ENCODE data around the gene MAST2. TPM values are rescaled to one million over a fixed set of nuclear protein-coding genes. Genes with fewer than 3 reads are reported as not detected.
"Not testable (repeated sequence)": the region's sequence is repeated elsewhere in the genome, so short reads cannot be mapped to it uniquely, and the experiment has no call there.

Gene MAST2
- polyA plus RNA-seq, 1 donor, result 49.7 TPM

DNA sequence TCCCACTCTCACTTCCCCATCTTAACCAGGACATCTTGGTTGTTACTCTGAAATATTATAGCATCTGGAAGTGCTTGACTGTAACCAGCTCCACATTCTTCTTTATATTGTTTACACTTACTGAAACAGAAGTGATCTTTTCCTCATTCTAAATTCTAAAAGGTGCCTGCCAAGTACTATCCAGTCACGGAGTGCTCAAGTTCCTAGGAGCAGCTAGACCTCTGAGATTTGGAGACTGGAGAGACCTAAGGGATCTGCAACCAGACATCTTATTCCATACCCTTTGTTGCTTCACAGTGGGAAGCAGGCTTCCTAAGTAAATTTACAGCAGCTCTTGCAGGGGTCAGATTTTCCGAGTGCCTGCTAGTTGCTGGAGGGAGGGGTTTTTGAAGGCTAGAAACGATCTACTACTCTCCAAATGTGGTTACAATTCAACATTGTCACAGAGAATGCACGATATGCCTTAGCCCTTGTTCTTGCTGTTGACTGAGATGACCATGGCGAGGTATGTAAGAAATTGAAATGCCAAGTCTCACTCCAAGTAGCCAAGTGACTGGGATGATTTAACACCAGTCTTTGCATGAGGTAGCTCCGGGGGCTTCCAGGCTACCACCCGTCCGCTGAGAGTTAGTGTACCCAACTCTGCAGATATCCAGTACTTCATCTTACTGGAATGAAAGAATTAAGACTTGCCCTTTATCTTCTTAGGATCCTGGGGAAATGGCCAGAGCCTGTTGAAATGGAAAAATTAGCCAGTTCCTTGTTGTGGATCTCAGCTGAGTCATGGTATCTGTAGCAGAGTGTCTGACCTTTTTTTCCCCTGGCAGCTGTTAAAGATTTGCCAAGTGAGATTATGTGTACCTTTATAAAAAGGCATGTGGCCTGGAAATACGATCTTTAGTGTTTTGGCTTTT is 150.8 kb downstream of the MAST2 start:
- Histone ChIP-seq H3K36me3 (ENCODE audit: control insufficient read depth, insufficient read depth, low read length) (no peaks in the 10 kb centered on the region), H3K9me3 (ENCODE audit: control insufficient read depth, low read depth, low read length) (no peaks in the 10 kb centered on the region), H3K27me3 (ENCODE audit: control insufficient read depth, insufficient read depth, low read length) (no peaks in the 10 kb centered on the region), H3K4me3 (ENCODE audit: low read length) (no peak overlapping the region), H3K4me1 (ENCODE audit: control insufficient read depth, insufficient read depth, low read length) (peaks cover 18% of the 10 kb centered on the region), H3K27ac (ENCODE audit: low read length) (peak overlapping the region; percentile 87)
- peak; percentile 45 to 75 for DNase-seq
- WGBS (ENCODE audit: insufficient coverage, low lambda C conversion rate), result 100% methylated on average over 1 of the region's 9 CpGs

DNA sequence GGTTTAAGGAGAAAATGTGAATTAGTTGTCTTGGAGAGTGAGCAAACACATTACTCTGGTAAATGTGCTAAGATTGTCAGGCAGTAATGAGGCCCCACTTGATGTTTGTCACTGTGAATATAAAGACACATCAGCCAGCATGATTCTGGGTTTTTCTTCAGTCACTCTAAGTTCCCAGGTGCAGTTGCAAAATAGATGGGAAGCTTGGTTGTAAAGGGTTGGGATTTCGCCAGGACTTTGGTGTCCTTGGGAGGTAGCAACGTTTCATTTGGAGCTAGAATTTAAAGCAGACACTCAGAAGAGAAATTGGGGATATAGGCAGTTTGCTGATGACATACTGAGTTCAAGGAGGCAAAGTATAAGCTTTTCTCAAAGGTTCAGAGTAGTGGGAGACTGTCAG is 154.3 kb downstream of the MAST2 start:
- peaks cover 11% of the 10 kb centered on the region for H3K36me3 ChIP-seq (ENCODE audit: control insufficient read depth, insufficient read depth, low read length)
- peaks cover 18% of the 10 kb centered on the region for H3K4me1 ChIP-seq (ENCODE audit: control insufficient read depth, insufficient read depth, low read length)
- no peak for DNase-seq
- WGBS (ENCODE audit: insufficient coverage, low lambda C conversion rate), result no CpG with 5 or more reads among the region's 2 CpGs
- no peak overlapping the region for H3K4me3 ChIP-seq (ENCODE audit: low read length)
- no peak overlapping the region for H3K27ac ChIP-seq (ENCODE audit: low read length)
- H3K27me3 ChIP-seq (ENCODE audit: control insufficient read depth, insufficient read depth, low read length), result no peaks in the 10 kb centered on the region
- no peaks in the 10 kb centered on the region for H3K9me3 ChIP-seq (ENCODE audit: control insufficient read depth, low read depth, low read length)

DNA sequence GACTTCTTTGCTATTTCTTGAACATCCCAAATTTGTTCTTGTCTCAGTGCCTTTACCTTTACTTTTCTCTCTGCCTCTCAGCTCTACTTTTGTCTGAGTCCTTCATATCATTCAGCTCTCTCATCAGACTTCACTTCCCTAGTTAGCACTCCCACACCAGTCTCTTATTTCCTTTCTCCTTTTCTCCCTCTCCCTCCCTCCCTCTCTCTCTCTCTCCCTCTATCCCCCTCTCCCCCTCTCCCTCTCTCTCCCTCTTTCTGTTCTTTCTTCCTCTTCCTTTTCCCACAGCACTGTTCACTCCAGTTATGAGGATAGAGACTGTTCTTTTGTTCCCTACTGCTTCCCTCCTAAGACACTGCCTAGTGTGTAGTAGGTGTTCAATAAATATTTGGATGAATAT is 154.9 kb downstream of the MAST2 start:
- H3K4me3 ChIP-seq (ENCODE audit: low read length), result no peak overlapping the region
- peaks cover 15% of the 10 kb centered on the region for H3K4me1 ChIP-seq (ENCODE audit: control insufficient read depth, insufficient read depth, low read length)
- peaks cover 11% of the 10 kb centered on the region for H3K36me3 ChIP-seq (ENCODE audit: control insufficient read depth, insufficient read depth, low read length)
- no peak overlapping the region for H3K27ac ChIP-seq (ENCODE audit: low read length)
- no peaks in the 10 kb centered on the region for H3K9me3 ChIP-seq (ENCODE audit: control insufficient read depth, low read depth, low read length)
- no peaks in the 10 kb centered on the region for H3K27me3 ChIP-seq (ENCODE audit: control insufficient read depth, insufficient read depth, low read length)
- DNase-seq, result no peak

DNA sequence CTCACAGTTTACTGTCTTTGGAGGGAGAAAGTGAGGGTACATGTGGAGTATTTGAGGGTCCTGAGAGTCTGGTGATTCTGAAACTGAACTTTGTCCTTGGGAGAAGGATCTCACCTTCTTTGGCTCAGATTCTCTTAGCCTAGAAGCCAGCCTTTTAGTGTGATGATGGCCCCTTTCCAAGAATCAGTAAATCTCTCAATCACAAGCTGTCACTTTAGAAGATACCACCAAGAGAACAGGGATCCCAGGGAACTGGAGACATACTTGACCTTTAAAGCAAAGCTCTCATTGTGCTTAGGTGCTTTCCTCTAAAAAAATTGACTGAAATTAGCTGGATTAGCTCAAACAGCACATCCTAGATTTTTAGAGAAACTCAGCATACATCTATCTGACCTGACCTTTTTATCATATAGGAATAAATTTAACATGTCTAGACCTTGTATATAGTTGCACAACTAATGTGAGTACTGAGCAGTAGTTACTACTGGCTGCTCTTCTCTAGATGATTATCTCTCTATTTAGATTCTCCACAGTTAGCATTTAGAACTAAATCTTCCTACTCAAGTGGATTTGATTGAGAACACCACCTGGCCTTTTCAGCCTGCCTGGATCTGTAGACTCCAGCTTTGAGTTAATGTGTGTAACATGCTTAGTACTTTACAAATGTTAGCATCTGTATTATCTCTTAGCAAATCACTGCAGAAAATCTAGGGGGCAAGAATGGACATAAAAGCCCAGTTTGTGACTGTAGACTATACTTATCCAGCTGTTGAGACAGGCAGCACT is 157.7 kb downstream of the MAST2 start:
- Histone ChIP-seq H3K9me3 (ENCODE audit: control insufficient read depth, low read depth, low read length) (no peaks in the 10 kb centered on the region), H3K36me3 (ENCODE audit: control insufficient read depth, insufficient read depth, low read length) (peaks cover 11% of the 10 kb centered on the region), H3K27me3 (ENCODE audit: control insufficient read depth, insufficient read depth, low read length) (no peaks in the 10 kb centered on the region), H3K4me3 (ENCODE audit: low read length) (no peak overlapping the region), H3K4me1 (ENCODE audit: control insufficient read depth, insufficient read depth, low read length) (no peaks in the 10 kb centered on the region), H3K27ac (ENCODE audit: low read length) (no peak overlapping the region)
- DNase-seq, result no peak

DNA sequence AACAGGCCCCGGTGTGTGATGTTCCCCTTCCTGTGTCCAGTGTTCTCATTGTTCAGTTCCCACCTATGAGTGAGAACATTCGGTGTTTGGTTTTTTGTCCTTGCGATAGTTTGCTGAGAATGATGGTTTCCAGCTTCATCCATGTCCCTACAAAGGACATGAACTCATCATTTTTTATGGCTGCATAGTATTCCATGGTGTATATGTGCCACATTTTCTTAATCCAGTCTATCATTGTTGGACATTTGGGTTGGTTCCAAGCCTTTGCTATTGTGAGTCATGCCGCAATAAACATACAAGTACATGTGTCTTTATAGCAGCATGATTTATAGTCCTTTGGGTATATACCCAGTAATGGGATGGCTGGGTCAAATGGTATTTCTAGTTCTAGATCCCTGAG is 158.5 kb downstream of the MAST2 start:
- DNase-seq; H3K27ac ChIP-seq (ENCODE audit: low read length); H3K9me3 ChIP-seq (ENCODE audit: control insufficient read depth, low read depth, low read length); H3K4me1 ChIP-seq (ENCODE audit: control insufficient read depth, insufficient read depth, low read length); H3K27me3 ChIP-seq (ENCODE audit: control insufficient read depth, insufficient read depth, low read length); H3K4me3 ChIP-seq (ENCODE audit: low read length): not testable (repeated sequence)
- peaks cover 11% of the 10 kb centered on the region for H3K36me3 ChIP-seq (ENCODE audit: control insufficient read depth, insufficient read depth, low read length)
- no CpG with 5 or more reads among the region's 4 CpGs for WGBS (ENCODE audit: insufficient coverage, low lambda C conversion rate)

DNA sequence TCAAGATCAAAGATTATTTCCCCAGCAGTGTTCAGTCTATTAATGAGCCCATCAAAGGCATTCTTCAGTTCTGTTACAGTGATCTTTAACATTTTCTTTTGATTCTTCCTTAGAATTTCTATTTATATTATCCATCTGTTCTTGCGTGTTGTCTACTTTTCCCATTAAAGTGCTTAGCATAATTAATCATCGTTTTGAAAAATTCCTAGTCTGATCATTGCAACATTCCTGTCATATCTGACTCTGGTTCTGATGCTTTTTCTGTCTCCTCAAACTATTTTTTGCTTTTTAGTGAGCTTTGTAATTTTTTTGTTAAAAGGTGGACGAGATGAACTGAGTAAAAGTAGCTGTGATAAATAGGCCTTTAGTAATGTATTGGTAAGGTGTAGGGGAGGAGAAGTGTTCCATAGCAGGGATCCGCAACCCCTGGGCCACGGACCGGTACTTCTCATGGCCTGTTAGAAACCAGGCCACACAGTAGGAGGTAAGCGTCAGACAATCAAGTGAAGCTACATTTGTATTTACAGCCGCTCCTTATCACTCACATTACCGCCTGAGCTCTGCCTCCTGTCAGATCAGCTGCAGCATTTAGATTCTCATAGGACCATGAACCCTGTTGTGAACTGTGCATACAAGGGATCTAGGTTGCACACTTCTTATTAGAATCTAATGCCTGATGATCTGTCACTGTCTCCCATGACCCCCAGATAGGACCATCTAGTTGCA is 165.7 kb downstream of the MAST2 start:
- H3K27me3 ChIP-seq (ENCODE audit: control insufficient read depth, insufficient read depth, low read length), result no peaks in the 10 kb centered on the region
- peaks cover 29% of the 10 kb centered on the region for H3K4me1 ChIP-seq (ENCODE audit: control insufficient read depth, insufficient read depth, low read length)
- peak overlapping the region; percentile 1 for H3K27ac ChIP-seq (ENCODE audit: low read length)
- H3K9me3 ChIP-seq (ENCODE audit: control insufficient read depth, low read depth, low read length), result peaks cover 3% of the 10 kb centered on the region
- H3K4me3 ChIP-seq (ENCODE audit: low read length), result no peak overlapping the region
- WGBS (ENCODE audit: insufficient coverage, low lambda C conversion rate), result 94% methylated on average over 2 of the region's 9 CpGs
- H3K36me3 ChIP-seq (ENCODE audit: control insufficient read depth, insufficient read depth, low read length), result peaks cover 2% of the 10 kb centered on the region
- peak in 1 of 2 donors; percentile 36 for DNase-seq

DNA sequence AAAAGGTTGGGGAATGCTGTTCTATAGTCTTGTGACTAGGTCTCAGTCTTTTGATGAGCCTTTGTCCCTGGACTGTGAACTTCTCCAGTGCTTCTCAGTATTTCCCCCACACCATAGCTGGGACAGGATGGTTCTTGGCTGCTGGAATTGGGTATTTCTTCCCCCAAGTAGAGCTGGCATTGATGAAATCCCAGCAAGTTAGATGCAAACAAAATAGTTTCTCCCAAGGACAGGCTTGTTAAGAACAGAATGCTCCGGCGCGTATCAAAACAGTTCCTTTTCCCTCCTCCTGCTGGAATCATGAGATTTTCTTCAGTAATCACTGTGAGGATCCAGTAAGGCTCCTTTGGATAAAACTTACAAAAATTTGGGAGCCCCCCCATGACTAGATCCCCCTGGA is 166.5 kb downstream of the MAST2 start:
- no CpG with 5 or more reads among the region's 3 CpGs for WGBS (ENCODE audit: insufficient coverage, low lambda C conversion rate)
- peaks cover 3% of the 10 kb centered on the region for H3K9me3 ChIP-seq (ENCODE audit: control insufficient read depth, low read depth, low read length)
- peaks cover 35% of the 10 kb centered on the region for H3K4me1 ChIP-seq (ENCODE audit: control insufficient read depth, insufficient read depth, low read length)
- H3K4me3 ChIP-seq (ENCODE audit: low read length), result no peak overlapping the region
- DNase-seq, result peak in 1 of 2 donors; percentile 49
- H3K27ac ChIP-seq (ENCODE audit: low read length), result peak overlapping the region; percentile 41
- no peaks in the 10 kb centered on the region for H3K27me3 ChIP-seq (ENCODE audit: control insufficient read depth, insufficient read depth, low read length)
- H3K36me3 ChIP-seq (ENCODE audit: control insufficient read depth, insufficient read depth, low read length), result peaks cover 2% of the 10 kb centered on the region

DNA sequence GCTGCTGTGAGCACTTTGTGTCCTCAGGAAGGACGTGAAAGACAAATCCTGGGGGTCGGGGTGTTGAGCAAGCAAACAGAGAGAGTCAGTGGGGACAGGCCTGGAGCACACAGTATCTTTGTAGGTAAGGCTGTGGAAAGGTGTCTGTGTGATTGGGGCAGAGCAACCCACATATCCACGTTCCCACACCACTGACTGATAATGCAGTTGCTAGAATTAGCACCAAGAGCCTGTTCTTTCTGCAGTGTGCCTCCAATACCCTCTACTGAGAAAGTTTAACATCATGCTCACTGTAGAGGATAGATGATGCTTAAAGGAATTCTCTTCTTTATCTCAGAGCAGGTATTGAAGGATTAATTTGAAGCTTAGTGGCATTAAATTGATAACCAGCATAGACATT is 167.9 kb downstream of the MAST2 start:
- peaks cover 48% of the 10 kb centered on the region for H3K4me1 ChIP-seq (ENCODE audit: control insufficient read depth, insufficient read depth, low read length)
- H3K36me3 ChIP-seq (ENCODE audit: control insufficient read depth, insufficient read depth, low read length), result peaks cover 2% of the 10 kb centered on the region
- no peak for DNase-seq
- H3K27ac ChIP-seq (ENCODE audit: low read length), result peak overlapping the region; percentile 95
- peaks cover 3% of the 10 kb centered on the region for H3K9me3 ChIP-seq (ENCODE audit: control insufficient read depth, low read depth, low read length)
- H3K4me3 ChIP-seq (ENCODE audit: low read length), result no peak overlapping the region
- H3K27me3 ChIP-seq (ENCODE audit: control insufficient read depth, insufficient read depth, low read length), result no peaks in the 10 kb centered on the region
- 100% methylated on average over 1 of the region's 3 CpGs for WGBS (ENCODE audit: insufficient coverage, low lambda C conversion rate)

DNA sequence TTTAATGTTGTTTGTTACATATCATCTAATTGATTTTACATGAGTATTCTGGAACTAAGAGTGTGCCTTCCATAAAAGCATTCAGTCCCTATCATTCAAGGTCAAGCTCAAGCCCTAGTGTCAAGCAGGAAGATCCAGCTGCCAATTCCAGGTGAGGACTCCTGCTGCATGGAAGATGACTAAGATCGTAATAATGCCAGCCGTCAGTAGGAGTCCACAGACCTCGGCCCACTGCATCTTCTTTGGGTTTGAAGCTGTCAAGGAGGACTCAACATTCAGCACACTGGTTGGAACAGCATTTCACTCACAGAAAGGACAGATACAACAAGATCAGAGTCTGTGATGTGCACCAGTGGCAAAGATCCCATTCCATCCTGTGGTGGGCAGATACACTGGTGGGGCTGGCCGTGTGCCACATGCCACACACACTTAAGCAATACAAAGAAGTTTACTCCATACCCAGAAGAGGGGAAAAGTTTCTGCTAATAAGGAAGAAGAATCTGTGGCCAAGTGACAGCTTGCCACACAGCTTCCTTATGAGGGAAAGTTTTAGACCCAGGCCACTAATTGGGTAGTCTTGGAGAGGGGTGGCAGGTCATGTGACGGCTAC is 168.6 kb downstream of the MAST2 start:
- no peak for DNase-seq
- peaks cover 3% of the 10 kb centered on the region for H3K9me3 ChIP-seq (ENCODE audit: control insufficient read depth, low read depth, low read length)
- no peak overlapping the region for H3K4me3 ChIP-seq (ENCODE audit: low read length)
- H3K4me1 ChIP-seq (ENCODE audit: control insufficient read depth, insufficient read depth, low read length), result peaks cover 53% of the 10 kb centered on the region
- H3K36me3 ChIP-seq (ENCODE audit: control insufficient read depth, insufficient read depth, low read length), result peaks cover 2% of the 10 kb centered on the region
- H3K27ac ChIP-seq (ENCODE audit: low read length), result peak overlapping the region; percentile 95
- WGBS (ENCODE audit: insufficient coverage, low lambda C conversion rate), result no CpG with 5 or more reads among the region's 5 CpGs
- H3K27me3 ChIP-seq (ENCODE audit: control insufficient read depth, insufficient read depth, low read length), result no peaks in the 10 kb centered on the region

DNA sequence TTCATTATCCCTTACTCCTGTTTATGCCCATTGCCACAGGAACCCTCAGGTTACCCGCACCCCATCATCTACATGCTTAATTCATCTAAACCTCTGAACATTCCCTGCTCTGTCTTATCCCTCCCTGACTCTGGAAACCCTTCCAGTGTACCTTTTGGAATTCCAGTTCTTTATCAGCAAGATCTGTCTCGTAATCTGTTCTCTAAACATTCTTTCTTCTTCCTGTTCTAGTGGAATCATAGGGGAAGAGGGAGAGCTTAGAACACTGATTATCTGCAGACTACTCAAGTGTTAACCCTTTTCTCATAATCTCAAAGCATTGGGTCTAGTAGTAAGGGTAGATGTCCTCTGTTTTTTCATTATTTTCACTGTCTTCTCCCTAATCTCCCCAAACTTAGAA is 169.2 kb downstream of the MAST2 start:
- Histone ChIP-seq H3K4me3 (ENCODE audit: low read length) (peak overlapping the region; percentile 4), H3K36me3 (ENCODE audit: control insufficient read depth, insufficient read depth, low read length) (peaks cover 2% of the 10 kb centered on the region), H3K4me1 (ENCODE audit: control insufficient read depth, insufficient read depth, low read length) (peaks cover 53% of the 10 kb centered on the region), H3K9me3 (ENCODE audit: control insufficient read depth, low read depth, low read length) (peaks cover 3% of the 10 kb centered on the region), H3K27me3 (ENCODE audit: control insufficient read depth, insufficient read depth, low read length) (no peaks in the 10 kb centered on the region), H3K27ac (ENCODE audit: low read length) (peak overlapping the region; percentile 95)
- WGBS (ENCODE audit: insufficient coverage, low lambda C conversion rate), result 100% methylated on average over 1 of the region's 2 CpGs
- DNase-seq, result no peak

Measured in large intestine (tissue), 3 donors.